ENCODE measurements around the gene PCK1. TPM values are rescaled to one million over a fixed set of nuclear protein-coding genes. Genes with fewer than 3 reads are reported as not detected.

Gene PCK1
- total and polyA plus RNA-seq, 4 donors = 0.21 to 49.2 (median 0.54) TPM

GRCh38 chr20:57524511-57525176 is 36.3 kb upstream of the PCK1 start, which contains the start of gene CTCFL:
Gene CTCFL, minus strand, starts transcription at chr20:57525140. Its CDS starts 935 bp downstream, at chr20:57524205.
- ATAC-seq (ENCODE audit: low FRiP score) = no peak
- H3K27ac ChIP-seq (ENCODE audit: low read depth in 1 of 2, low read length in 2 of 2) = no peak within 1 kb of the TSS
- WGBS, 2 donors = 88 to 91% methylated on average over 43 of the region's 43 CpGs

DNA sequence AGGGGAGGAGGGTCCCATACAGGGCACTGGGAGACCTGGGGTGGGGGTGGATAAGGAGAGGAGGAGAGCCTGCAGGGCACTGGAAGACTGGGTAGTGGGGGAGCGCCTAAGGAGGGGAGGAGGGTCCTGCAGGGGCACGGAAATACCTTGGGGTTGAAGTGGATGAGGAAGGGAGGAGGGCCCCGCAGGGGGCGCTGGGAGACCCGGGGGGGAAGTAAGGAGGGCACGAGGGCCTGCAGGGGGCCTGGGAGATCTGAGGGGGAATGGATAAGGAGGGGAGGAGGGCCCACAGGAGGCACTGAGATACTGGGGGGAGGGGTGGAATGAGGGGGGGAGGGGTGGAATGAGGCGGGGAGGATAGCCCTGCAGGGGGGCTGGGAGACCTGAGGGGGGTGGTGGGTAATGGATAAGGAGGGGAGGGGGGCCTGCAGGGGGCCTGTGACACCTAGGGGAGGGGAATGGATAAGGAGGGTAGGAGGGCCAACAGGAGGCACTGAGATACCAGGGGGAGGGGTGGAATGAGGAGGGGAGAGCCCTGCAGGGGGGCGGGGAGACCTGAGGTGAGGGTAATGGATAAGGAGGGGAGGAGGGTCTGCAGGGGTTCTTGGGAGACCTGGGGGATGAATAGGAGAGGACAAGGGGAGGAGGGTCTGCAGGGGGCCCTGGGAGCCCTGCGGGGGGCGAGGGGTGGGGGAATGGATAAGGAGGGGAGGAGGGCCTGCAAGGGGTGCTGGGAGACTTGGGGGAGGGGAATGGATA is 35.4 kb upstream of the PCK1 start:
- 68 to 69% methylated on average over 10 of the region's 10 CpGs for WGBS, 2 donors
- H3K27me3 ChIP-seq (ENCODE audit: control insufficient read depth in 1 of 2, insufficient read depth in 2 of 2, low read length in 1 of 2) = no peaks in the 10 kb centered on the region
- H3K4me3 ChIP-seq (ENCODE audit: low read length in 2 of 2) = no peak overlapping the region
- no peak for DNase-seq
- ATAC-seq (ENCODE audit: low FRiP score) = no peak
- no peak overlapping the region for H3K27ac ChIP-seq (ENCODE audit: low read depth in 1 of 2, low read length in 2 of 2)
- intact Hi-C loops (cut with DNase I) = no loop called here
- H3K4me1 ChIP-seq (ENCODE audit: control insufficient read depth in 1 of 2, insufficient read depth in 2 of 2, low read length in 2 of 2) = no peaks in the 10 kb centered on the region
- no peaks in the 10 kb centered on the region for H3K9me3 ChIP-seq (ENCODE audit: control insufficient read depth, low read length)
- H3K36me3 ChIP-seq (ENCODE audit: control insufficient read depth in 1 of 2, insufficient read depth in 2 of 2, low read length in 1 of 2) = no peaks in the 10 kb centered on the region

More at GRCh38 chr20:57524511-57525176, 36.3 kb upstream of the PCK1 start, which contains the start of gene CTCFL:
- Histone ChIP-seq H3K9me3 (ENCODE audit: control insufficient read depth, low read length) (no peaks in the 10 kb centered on the region), H3K4me1 (ENCODE audit: control insufficient read depth in 1 of 2, insufficient read depth in 2 of 2, low read length in 2 of 2) (no peaks in the 10 kb centered on the region), H3K36me3 (ENCODE audit: control insufficient read depth in 1 of 2, insufficient read depth in 2 of 2, low read length in 1 of 2) (no peaks in the 10 kb centered on the region), H3K4me3 (ENCODE audit: low read length in 2 of 2) (no peak within 1 kb of the TSS), H3K27me3 (ENCODE audit: control insufficient read depth in 1 of 2, insufficient read depth in 2 of 2, low read length in 1 of 2) (no peaks in the 10 kb centered on the region)
- intact Hi-C loops (cut with DNase I) = no loop called here
- no peak for DNase-seq

- Histone ChIP-seq H3K36me3 (ENCODE audit: control insufficient read depth in 1 of 2, insufficient read depth in 2 of 2, low read length in 1 of 2) (no peaks in the 10 kb centered on the region), H3K27me3 (ENCODE audit: control insufficient read depth in 1 of 2, insufficient read depth in 2 of 2, low read length in 1 of 2) (no peaks in the 10 kb centered on the region), H3K4me1 (ENCODE audit: control insufficient read depth in 1 of 2, insufficient read depth in 2 of 2, low read length in 2 of 2) (no peaks in the 10 kb centered on the region), H3K4me3 (ENCODE audit: low read length in 2 of 2) (no peak overlapping the region), H3K9me3 (ENCODE audit: control insufficient read depth, low read length) (no peaks in the 10 kb centered on the region), H3K27ac (ENCODE audit: low read depth in 1 of 2, low read length in 2 of 2) (no peak overlapping the region)
- no peak for ATAC-seq (ENCODE audit: low FRiP score)
- 78 to 79% methylated on average over 15 to 17 of the region's 17 CpGs for WGBS, 2 donors
- DNase-seq = no peak
- intact Hi-C loops (cut with DNase I) = no loop called here
These were observed 34.6 kb upstream of the PCK1 start for GRCh38 chr20:57526087-57526884.

- DNase-seq = no peak
- Histone ChIP-seq H3K36me3 (ENCODE audit: control insufficient read depth in 1 of 2, insufficient read depth in 2 of 2, low read length in 1 of 2) (no peaks in the 10 kb centered on the region), H3K27me3 (ENCODE audit: control insufficient read depth in 1 of 2, insufficient read depth in 2 of 2, low read length in 1 of 2) (no peaks in the 10 kb centered on the region), H3K4me3 (ENCODE audit: low read length in 2 of 2) (no peak overlapping the region), H3K4me1 (ENCODE audit: control insufficient read depth in 1 of 2, insufficient read depth in 2 of 2, low read length in 2 of 2) (no peaks in the 10 kb centered on the region), H3K27ac (ENCODE audit: low read depth in 1 of 2, low read length in 2 of 2) (no peak overlapping the region), H3K9me3 (ENCODE audit: control insufficient read depth, low read length) (no peaks in the 10 kb centered on the region)
- intact Hi-C loops (cut with DNase I) = no loop called here
- ATAC-seq (ENCODE audit: low FRiP score) = no peak
- WGBS, 2 donors = 54 to 64% methylated on average over 18 to 19 of the region's 19 CpGs
These were observed 33.9 kb upstream of the PCK1 start for GRCh38 chr20:57526885-57527460.

- intact Hi-C loops (cut with DNase I) = no loop called here
- Histone ChIP-seq H3K27ac (ENCODE audit: low read depth in 1 of 2, low read length in 2 of 2) (no peak overlapping the region), H3K4me1 (ENCODE audit: control insufficient read depth in 1 of 2, insufficient read depth in 2 of 2, low read length in 2 of 2) (no peaks in the 10 kb centered on the region), H3K4me3 (ENCODE audit: low read length in 2 of 2) (no peak overlapping the region), H3K27me3 (ENCODE audit: control insufficient read depth in 1 of 2, insufficient read depth in 2 of 2, low read length in 1 of 2) (no peaks in the 10 kb centered on the region), H3K36me3 (ENCODE audit: control insufficient read depth in 1 of 2, insufficient read depth in 2 of 2, low read length in 1 of 2) (no peaks in the 10 kb centered on the region), H3K9me3 (ENCODE audit: control insufficient read depth, low read length) (no peaks in the 10 kb centered on the region)
- 79 to 82% methylated on average over 6 of the region's 6 CpGs for WGBS, 2 donors
- DNase-seq (no peak), ATAC-seq (ENCODE audit: low FRiP score) (no peak)
These were observed 33.2 kb upstream of the PCK1 start for GRCh38 chr20:57527728-57528127.

DNA sequence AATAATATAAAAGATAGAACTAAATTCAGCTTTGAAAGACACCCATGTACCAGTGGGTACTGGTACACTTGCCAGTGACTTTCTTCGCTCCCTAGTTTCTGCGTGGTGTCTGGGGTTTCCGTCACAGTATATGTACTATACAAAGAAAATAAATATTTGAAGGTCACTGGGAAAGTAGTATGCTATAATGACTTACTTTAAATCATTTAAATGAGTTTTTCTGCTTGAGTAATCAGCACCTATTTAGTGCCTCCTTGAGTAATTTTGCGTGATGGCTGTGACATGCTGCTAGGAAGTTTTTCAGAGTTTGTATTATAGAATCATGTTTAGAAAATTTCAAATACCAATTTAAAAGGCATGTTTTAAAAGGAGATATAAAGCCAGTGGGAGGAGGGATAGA is 32.8 kb upstream of the PCK1 start:
- Histone ChIP-seq H3K9me3 (ENCODE audit: control insufficient read depth, low read length) (no peaks in the 10 kb centered on the region), H3K4me1 (ENCODE audit: control insufficient read depth in 1 of 2, insufficient read depth in 2 of 2, low read length in 2 of 2) (no peaks in the 10 kb centered on the region), H3K27ac (ENCODE audit: low read depth in 1 of 2, low read length in 2 of 2) (no peak overlapping the region), H3K36me3 (ENCODE audit: control insufficient read depth in 1 of 2, insufficient read depth in 2 of 2, low read length in 1 of 2) (no peaks in the 10 kb centered on the region), H3K27me3 (ENCODE audit: control insufficient read depth in 1 of 2, insufficient read depth in 2 of 2, low read length in 1 of 2) (no peaks in the 10 kb centered on the region), H3K4me3 (ENCODE audit: low read length in 2 of 2) (no peak overlapping the region)
- 94 to 96% methylated on average over 4 of the region's 4 CpGs for WGBS, 2 donors
- ATAC-seq (ENCODE audit: low FRiP score) (no peak), DNase-seq (no peak)
- intact Hi-C loops (cut with DNase I) = no loop called here

- ATAC-seq (ENCODE audit: low FRiP score) (no peak), DNase-seq (no peak)
- Histone ChIP-seq H3K4me3 (ENCODE audit: low read length in 2 of 2) (no peak overlapping the region), H3K27me3 (ENCODE audit: control insufficient read depth in 1 of 2, insufficient read depth in 2 of 2, low read length in 1 of 2) (no peaks in the 10 kb centered on the region), H3K4me1 (ENCODE audit: control insufficient read depth in 1 of 2, insufficient read depth in 2 of 2, low read length in 2 of 2) (no peaks in the 10 kb centered on the region), H3K27ac (ENCODE audit: low read depth in 1 of 2, low read length in 2 of 2) (no peak overlapping the region), H3K9me3 (ENCODE audit: control insufficient read depth, low read length) (no peaks in the 10 kb centered on the region), H3K36me3 (ENCODE audit: control insufficient read depth in 1 of 2, insufficient read depth in 2 of 2, low read length in 1 of 2) (no peaks in the 10 kb centered on the region)
- intact Hi-C loops (cut with DNase I) = no loop called here
- WGBS, 2 donors = 91 to 96% methylated on average over 8 of the region's 8 CpGs
These were observed 31.7 kb upstream of the PCK1 start for GRCh38 chr20:57529160-57529585.

- Histone ChIP-seq H3K36me3 (ENCODE audit: control insufficient read depth in 1 of 2, insufficient read depth in 2 of 2, low read length in 1 of 2) (no peaks in the 10 kb centered on the region), H3K9me3 (ENCODE audit: control insufficient read depth, low read length) (no peaks in the 10 kb centered on the region), H3K27me3 (ENCODE audit: control insufficient read depth in 1 of 2, insufficient read depth in 2 of 2, low read length in 1 of 2) (no peaks in the 10 kb centered on the region), H3K4me3 (ENCODE audit: low read length in 2 of 2) (no peak overlapping the region), H3K4me1 (ENCODE audit: control insufficient read depth in 1 of 2, insufficient read depth in 2 of 2, low read length in 2 of 2) (no peaks in the 10 kb centered on the region), H3K27ac (ENCODE audit: low read depth in 1 of 2, low read length in 2 of 2) (no peak overlapping the region)
- DNase-seq (no peak), ATAC-seq (ENCODE audit: low FRiP score) (no peak)
- intact Hi-C loops (cut with DNase I) = no loop called here
- 77 to 83% methylated on average over 3 of the region's 3 CpGs for WGBS, 2 donors
These were observed 31.1 kb upstream of the PCK1 start for GRCh38 chr20:57529810-57530209.
